ENCODE measurements around the gene ARHGAP42. TPM values are rescaled to one million over a fixed set of nuclear protein-coding genes. Genes with fewer than 3 reads are reported as not detected.

ARHGAP42 gene
- total and polyA plus RNA-seq, 2 donors, result 6.0 to 24.4 TPM

GRCh38 chr11:100965346-100965745 lies 278.3 kb downstream of the ARHGAP42 start:
- WGBS, result 99% methylated on average over 1 of the region's 1 CpG
- Histone ChIP-seq H3K4me3 (ENCODE audit: low read length in 2 of 2) (no peak overlapping the region), H3K36me3 (ENCODE audit: control insufficient read depth in 2 of 2, insufficient read depth in 2 of 2, low read length in 1 of 2) (no peaks in the 10 kb centered on the region), H3K27ac (ENCODE audit: low read depth in 1 of 2, low read length in 1 of 2) (no peak overlapping the region), H3K9me3 (ENCODE audit: control insufficient read depth in 2 of 2, insufficient read depth in 1 of 2, low read length in 1 of 2) (no peaks in the 10 kb centered on the region), H3K27me3 (ENCODE audit: control insufficient read depth in 2 of 2, insufficient read depth in 1 of 2, low read length in 1 of 2) (no peaks in the 10 kb centered on the region), H3K4me1 (ENCODE audit: control insufficient read depth in 2 of 2, insufficient read depth in 2 of 2, low read length in 2 of 2) (no peaks in the 10 kb centered on the region)
- DNase-seq (ENCODE audit: low read depth in 6 of 9, low spot score in 9 of 9), result no peak

GRCh38 chr11:100966366-100966765 lies 279.3 kb downstream of the ARHGAP42 start:
- no peak for DNase-seq (ENCODE audit: low read depth in 6 of 9, low spot score in 9 of 9)
- H3K4me1 ChIP-seq (ENCODE audit: control insufficient read depth in 2 of 2, insufficient read depth in 2 of 2, low read length in 2 of 2), result no peaks in the 10 kb centered on the region
- no peaks in the 10 kb centered on the region for H3K27me3 ChIP-seq (ENCODE audit: control insufficient read depth in 2 of 2, insufficient read depth in 1 of 2, low read length in 1 of 2)
- no peak overlapping the region for H3K27ac ChIP-seq (ENCODE audit: low read depth in 1 of 2, low read length in 1 of 2)
- H3K4me3 ChIP-seq (ENCODE audit: low read length in 2 of 2), result no peak overlapping the region
- no peaks in the 10 kb centered on the region for H3K9me3 ChIP-seq (ENCODE audit: control insufficient read depth in 2 of 2, insufficient read depth in 1 of 2, low read length in 1 of 2)
- H3K36me3 ChIP-seq (ENCODE audit: control insufficient read depth in 2 of 2, insufficient read depth in 2 of 2, low read length in 1 of 2), result no peaks in the 10 kb centered on the region

GRCh38 chr11:100969008-100969407 lies 281.9 kb downstream of the ARHGAP42 start:
- Histone ChIP-seq H3K27me3 (ENCODE audit: control insufficient read depth in 2 of 2, insufficient read depth in 1 of 2, low read length in 1 of 2) (no peaks in the 10 kb centered on the region), H3K4me3 (ENCODE audit: low read length in 2 of 2) (no peak overlapping the region), H3K4me1 (ENCODE audit: control insufficient read depth in 2 of 2, insufficient read depth in 2 of 2, low read length in 2 of 2) (no peaks in the 10 kb centered on the region), H3K27ac (ENCODE audit: low read depth in 1 of 2, low read length in 1 of 2) (no peak overlapping the region), H3K36me3 (ENCODE audit: control insufficient read depth in 2 of 2, insufficient read depth in 2 of 2, low read length in 1 of 2) (no peaks in the 10 kb centered on the region), H3K9me3 (ENCODE audit: control insufficient read depth in 2 of 2, insufficient read depth in 1 of 2, low read length in 1 of 2) (no peaks in the 10 kb centered on the region)
- no peak for DNase-seq (ENCODE audit: low read depth in 6 of 9, low spot score in 9 of 9)

DNA sequence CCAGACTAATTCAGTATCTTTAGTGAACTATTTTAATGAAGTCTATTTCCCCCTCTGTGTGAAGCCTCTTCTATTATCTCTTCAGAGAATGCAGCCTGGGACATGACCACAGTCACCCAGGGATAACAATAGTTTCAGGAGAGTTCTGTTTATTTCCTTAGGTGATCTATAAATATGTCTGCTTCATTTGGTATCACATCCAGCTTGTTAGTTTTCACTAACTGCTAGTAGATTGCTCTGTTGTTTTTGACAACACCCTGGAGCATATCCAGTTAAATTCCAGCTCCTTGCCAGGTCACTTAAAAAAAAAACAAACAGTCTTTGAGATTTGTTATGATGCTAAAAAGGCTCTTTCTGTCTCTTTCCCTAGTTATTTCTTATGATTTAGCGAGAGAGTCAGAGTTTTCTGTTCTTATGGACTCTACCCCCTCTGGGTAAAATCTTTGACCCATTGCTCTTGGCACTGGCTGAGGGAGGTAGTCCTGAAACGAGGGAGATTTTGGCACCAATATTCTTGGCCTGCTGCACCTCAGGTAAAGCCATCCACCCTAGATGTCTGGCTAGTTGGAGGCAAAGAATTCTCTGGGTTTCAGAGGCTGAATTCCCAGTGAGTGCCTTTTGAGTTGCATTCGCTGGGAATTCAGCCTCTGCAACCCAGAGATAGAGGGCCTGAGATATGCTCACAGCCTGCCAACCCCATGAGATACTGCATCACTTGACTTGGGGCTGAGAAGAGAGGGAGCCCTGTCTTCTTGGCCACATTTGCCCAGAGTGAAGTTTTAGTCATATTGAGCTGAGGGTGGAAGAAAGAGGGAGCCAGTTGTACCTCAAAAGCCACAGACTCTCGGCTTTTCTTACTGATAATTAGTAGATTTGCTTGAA lies 283.4 kb downstream of the ARHGAP42 start:
- no peaks in the 10 kb centered on the region for H3K9me3 ChIP-seq (ENCODE audit: control insufficient read depth in 2 of 2, insufficient read depth in 1 of 2, low read length in 1 of 2)
- H3K27me3 ChIP-seq (ENCODE audit: control insufficient read depth in 2 of 2, insufficient read depth in 1 of 2, low read length in 1 of 2), result no peaks in the 10 kb centered on the region
- H3K4me1 ChIP-seq (ENCODE audit: control insufficient read depth in 2 of 2, insufficient read depth in 2 of 2, low read length in 2 of 2), result no peaks in the 10 kb centered on the region
- WGBS, result 87% methylated on average over 4 of the region's 4 CpGs
- no peak overlapping the region for H3K27ac ChIP-seq (ENCODE audit: low read depth in 1 of 2, low read length in 1 of 2)
- no peak for DNase-seq (ENCODE audit: low read depth in 6 of 9, low spot score in 9 of 9)
- H3K36me3 ChIP-seq (ENCODE audit: control insufficient read depth in 2 of 2, insufficient read depth in 2 of 2, low read length in 1 of 2), result no peaks in the 10 kb centered on the region
- no peak overlapping the region for H3K4me3 ChIP-seq (ENCODE audit: low read length in 2 of 2)

DNA sequence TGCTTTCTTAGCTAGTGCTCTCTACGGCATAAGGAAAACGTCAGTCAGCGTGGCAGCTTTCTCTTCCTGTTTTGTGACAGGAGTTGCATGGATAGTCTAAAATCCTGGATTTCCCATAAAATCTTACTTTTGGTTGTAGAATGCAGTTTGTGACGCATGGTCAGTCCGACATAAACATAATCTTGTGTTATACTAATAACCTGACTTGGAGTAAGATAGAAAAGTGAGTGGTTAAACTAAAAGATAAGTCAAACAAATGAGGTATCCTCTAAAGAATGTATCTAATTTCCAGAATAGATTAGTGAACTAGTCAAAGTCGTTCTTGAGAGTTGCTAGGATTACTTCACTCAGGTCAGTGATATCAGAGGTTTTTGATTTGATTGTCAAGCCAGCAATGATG lies 285.0 kb downstream of the ARHGAP42 start:
- Histone ChIP-seq H3K27ac (ENCODE audit: low read depth in 1 of 2, low read length in 1 of 2) (no peak overlapping the region), H3K9me3 (ENCODE audit: control insufficient read depth in 2 of 2, insufficient read depth in 1 of 2, low read length in 1 of 2) (no peaks in the 10 kb centered on the region), H3K4me1 (ENCODE audit: control insufficient read depth in 2 of 2, insufficient read depth in 2 of 2, low read length in 2 of 2) (no peaks in the 10 kb centered on the region), H3K4me3 (ENCODE audit: low read length in 2 of 2) (no peak overlapping the region), H3K36me3 (ENCODE audit: control insufficient read depth in 2 of 2, insufficient read depth in 2 of 2, low read length in 1 of 2) (no peaks in the 10 kb centered on the region), H3K27me3 (ENCODE audit: control insufficient read depth in 2 of 2, insufficient read depth in 1 of 2, low read length in 1 of 2) (no peaks in the 10 kb centered on the region)
- 96% methylated on average over 6 of the region's 6 CpGs for WGBS
- DNase-seq (ENCODE audit: low read depth in 6 of 9, low spot score in 9 of 9), result no peak

DNA sequence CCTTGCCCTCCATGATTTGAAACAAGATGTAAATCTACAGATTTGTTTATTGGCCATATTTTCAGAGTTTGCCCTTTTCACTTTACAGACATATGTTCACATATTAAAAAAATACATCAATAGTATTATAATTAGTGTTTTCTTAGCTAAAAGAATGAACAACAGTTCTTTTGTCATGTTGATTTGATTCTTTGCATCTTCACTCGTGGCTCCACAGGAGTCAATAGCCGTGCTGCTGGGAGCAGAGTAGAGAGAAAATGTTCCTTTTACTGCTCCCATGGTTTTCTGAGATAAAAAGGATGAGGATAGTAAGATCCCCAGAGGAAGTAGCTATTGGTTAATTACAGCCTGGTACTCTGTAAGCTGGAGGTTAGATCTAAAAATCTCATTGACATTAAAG lies 291.4 kb downstream of the ARHGAP42 start:
- 86% methylated on average over 2 of the region's 2 CpGs for WGBS

GRCh38 chr11:100978939-100979338 lies 291.9 kb downstream of the ARHGAP42 start:
- DNase-seq (ENCODE audit: low read depth in 6 of 9, low spot score in 9 of 9), result no peak
- no peak overlapping the region for H3K27ac ChIP-seq (ENCODE audit: low read depth in 1 of 2, low read length in 1 of 2)
- no peaks in the 10 kb centered on the region for H3K27me3 ChIP-seq (ENCODE audit: control insufficient read depth in 2 of 2, insufficient read depth in 1 of 2, low read length in 1 of 2)
- no peaks in the 10 kb centered on the region for H3K9me3 ChIP-seq (ENCODE audit: control insufficient read depth in 2 of 2, insufficient read depth in 1 of 2, low read length in 1 of 2)
- WGBS, result 95% methylated on average over 2 of the region's 2 CpGs
- no peak overlapping the region for H3K4me3 ChIP-seq (ENCODE audit: low read length in 2 of 2)
- H3K4me1 ChIP-seq (ENCODE audit: control insufficient read depth in 2 of 2, insufficient read depth in 2 of 2, low read length in 2 of 2), result no peaks in the 10 kb centered on the region
- H3K36me3 ChIP-seq (ENCODE audit: control insufficient read depth in 2 of 2, insufficient read depth in 2 of 2, low read length in 1 of 2), result no peaks in the 10 kb centered on the region

More for the DNA sequence above, 291.4 kb downstream of the ARHGAP42 start:
- Histone ChIP-seq H3K4me3 (ENCODE audit: low read length in 2 of 2) (no peak overlapping the region), H3K27me3 (ENCODE audit: control insufficient read depth in 2 of 2, insufficient read depth in 1 of 2, low read length in 1 of 2) (no peaks in the 10 kb centered on the region), H3K27ac (ENCODE audit: low read depth in 1 of 2, low read length in 1 of 2) (no peak overlapping the region), H3K9me3 (ENCODE audit: control insufficient read depth in 2 of 2, insufficient read depth in 1 of 2, low read length in 1 of 2) (no peaks in the 10 kb centered on the region), H3K4me1 (ENCODE audit: control insufficient read depth in 2 of 2, insufficient read depth in 2 of 2, low read length in 2 of 2) (no peaks in the 10 kb centered on the region), H3K36me3 (ENCODE audit: control insufficient read depth in 2 of 2, insufficient read depth in 2 of 2, low read length in 1 of 2) (no peaks in the 10 kb centered on the region)
- no peak for DNase-seq (ENCODE audit: low read depth in 6 of 9, low spot score in 9 of 9)

GRCh38 chr11:100980156-100980555 lies 293.1 kb downstream of the ARHGAP42 start:
- no peak overlapping the region for H3K4me3 ChIP-seq (ENCODE audit: low read length in 2 of 2)
- H3K4me1 ChIP-seq (ENCODE audit: control insufficient read depth in 2 of 2, insufficient read depth in 2 of 2, low read length in 2 of 2), result no peaks in the 10 kb centered on the region
- H3K27ac ChIP-seq (ENCODE audit: low read depth in 1 of 2, low read length in 1 of 2), result no peak overlapping the region
- WGBS, result 92% methylated on average over 3 of the region's 3 CpGs
- H3K27me3 ChIP-seq (ENCODE audit: control insufficient read depth in 2 of 2, insufficient read depth in 1 of 2, low read length in 1 of 2), result no peaks in the 10 kb centered on the region
- no peaks in the 10 kb centered on the region for H3K9me3 ChIP-seq (ENCODE audit: control insufficient read depth in 2 of 2, insufficient read depth in 1 of 2, low read length in 1 of 2)
- DNase-seq (ENCODE audit: low read depth in 6 of 9, low spot score in 9 of 9), result no peak
- no peaks in the 10 kb centered on the region for H3K36me3 ChIP-seq (ENCODE audit: control insufficient read depth in 2 of 2, insufficient read depth in 2 of 2, low read length in 1 of 2)

DNA sequence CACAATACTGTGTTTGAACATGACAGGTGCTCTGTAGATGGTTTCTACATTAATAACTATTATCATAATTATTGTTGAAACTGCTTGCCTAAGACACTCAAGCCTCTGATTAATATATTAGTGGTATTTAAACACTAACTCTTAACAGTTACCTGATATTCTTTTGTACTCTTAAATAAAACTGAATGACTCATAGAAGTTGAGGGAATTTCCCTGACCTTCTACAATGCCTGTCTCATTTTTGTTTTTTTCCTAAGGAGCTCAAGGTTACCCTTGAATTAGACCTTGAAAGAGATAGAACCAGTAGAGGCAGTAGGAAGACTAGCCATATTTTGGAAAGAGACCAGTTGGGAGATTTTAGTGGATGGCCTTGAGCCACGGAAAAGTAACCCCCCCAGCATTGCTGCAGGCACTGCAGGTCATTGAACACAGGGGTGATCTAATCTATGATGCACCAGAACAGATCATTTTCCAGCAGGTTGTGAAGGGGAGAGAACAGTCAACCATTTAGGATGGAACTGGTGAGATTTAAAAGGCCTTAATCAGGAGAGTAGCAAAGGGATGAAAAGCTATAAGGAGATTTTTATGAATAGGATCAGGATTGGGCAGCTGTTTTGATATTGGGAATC lies 294.2 kb downstream of the ARHGAP42 start:
- DNase-seq (ENCODE audit: low read depth in 6 of 9, low spot score in 9 of 9), result no peak
- no peak overlapping the region for H3K4me3 ChIP-seq (ENCODE audit: low read length in 2 of 2)
- no peaks in the 10 kb centered on the region for H3K27me3 ChIP-seq (ENCODE audit: control insufficient read depth in 2 of 2, insufficient read depth in 1 of 2, low read length in 1 of 2)
- no peaks in the 10 kb centered on the region for H3K36me3 ChIP-seq (ENCODE audit: control insufficient read depth in 2 of 2, insufficient read depth in 2 of 2, low read length in 1 of 2)
- H3K4me1 ChIP-seq (ENCODE audit: control insufficient read depth in 2 of 2, insufficient read depth in 2 of 2, low read length in 2 of 2), result no peaks in the 10 kb centered on the region
- H3K27ac ChIP-seq (ENCODE audit: low read depth in 1 of 2, low read length in 1 of 2), result no peak overlapping the region
- WGBS, result 91% methylated on average over 1 of the region's 1 CpG
- no peaks in the 10 kb centered on the region for H3K9me3 ChIP-seq (ENCODE audit: control insufficient read depth in 2 of 2, insufficient read depth in 1 of 2, low read length in 1 of 2)
